Stimulated activated naive B cell treated with anti-CD40 and anti-IgM and Interleukin-4, amounts not matched to agents 10 μg/mL and 1 μg/mL and 100 μg/mL, for 72 hours (primary cell): Measurements from ENCODE around the gene LMNA.

Source experiments
- ATAC-seq, 2 donors: fragments of 150-1000 bp; cut with Tn5 transposase; replicated peaks; 2 replicates each; pipeline ENCODE4 v1.10.0; 2021; ENCODE audit warnings: moderate library complexity in 1 of 2
- DNase-seq: peaks from one replicate; pipeline ENCODE4 v3.0.0; 2021
- H3K27ac Mint-ChIP-seq: one replicate; pipeline ENCODE4 v1.8.0; 2022; ENCODE audit warnings: mild to moderate bottlenecking, mixed read lengths
- H3K27me3 Mint-ChIP-seq, 2 donors: one replicate each; pipeline ENCODE4 v1.8.0; 2022; ENCODE audit warnings: mixed read lengths in 2 of 2
- H3K36me3 Mint-ChIP-seq, 2 donors: one replicate each; pipeline ENCODE4 v1.8.0; 2022; ENCODE audit warnings: mixed read lengths in 2 of 2, mild to moderate bottlenecking in 1 of 2
- H3K4me1 Mint-ChIP-seq, 2 donors: one replicate each; pipeline ENCODE4 v1.8.0; 2022; ENCODE audit warnings: mixed read lengths in 2 of 2, mild to moderate bottlenecking in 1 of 2
- H3K4me3 Mint-ChIP-seq, 2 donors: one replicate each; pipeline ENCODE4 v1.8.0; 2022; ENCODE audit warnings: mild to moderate bottlenecking in 2 of 2, mixed read lengths in 2 of 2, moderate library complexity in 1 of 2
- H3K9me3 Mint-ChIP-seq, 2 donors: one replicate each; pipeline ENCODE4 v1.8.0; 2022; ENCODE audit warnings: mixed read lengths in 2 of 2, mild to moderate bottlenecking in 1 of 2

Gene LMNA

GRCh38 chr1:156090138-156090839 is 24.2 kb upstream of the LMNA start:
- peak; percentile 35 to 42 for ATAC-seq
- no peaks in the 10 kb centered on the region for H3K36me3 Mint-ChIP-seq
- no peaks in the 10 kb centered on the region for H3K9me3 Mint-ChIP-seq
- H3K4me3 Mint-ChIP-seq: no peak overlapping the region
- no peak for DNase-seq
- peak overlapping the region; percentile 22 for H3K27ac Mint-ChIP-seq
- H3K4me1 Mint-ChIP-seq: peaks cover 12 to 19% of the 10 kb centered on the region in 2 donors
- peaks cover 35 to 43% of the 10 kb centered on the region in 2 donors for H3K27me3 Mint-ChIP-seq

- H3K27ac Mint-ChIP-seq: peak overlapping the region; percentile 34
- H3K9me3 Mint-ChIP-seq: no peaks in the 10 kb centered on the region
- peaks cover 15 to 24% of the 10 kb centered on the region in 2 donors for H3K4me1 Mint-ChIP-seq
- DNase-seq (peak; percentile 72), ATAC-seq (peak; percentile 98 to 99)
- H3K36me3 Mint-ChIP-seq: no peaks in the 10 kb centered on the region
- H3K4me3 Mint-ChIP-seq: no peak overlapping the region
- peaks cover 35 to 38% of the 10 kb centered on the region in 2 donors for H3K27me3 Mint-ChIP-seq
Observed at GRCh38 chr1:156090840-156091188, 23.7 kb upstream of the LMNA start.

- H3K9me3 Mint-ChIP-seq: no peaks in the 10 kb centered on the region
- H3K27ac Mint-ChIP-seq: no peak overlapping the region
- ATAC-seq (no peak), DNase-seq (no peak)
- H3K27me3 Mint-ChIP-seq: peaks cover 28 to 30% of the 10 kb centered on the region in 2 donors
- no peaks in the 10 kb centered on the region for H3K36me3 Mint-ChIP-seq
- H3K4me1 Mint-ChIP-seq: peaks cover 23 to 32% of the 10 kb centered on the region in 2 donors
- H3K4me3 Mint-ChIP-seq: no peak overlapping the region
Observed at GRCh38 chr1:156091610-156092009, 22.9 kb upstream of the LMNA start.

- peaks cover 44 to 54% of the 10 kb centered on the region in 2 donors for H3K4me1 Mint-ChIP-seq
- ATAC-seq (no peak), DNase-seq (no peak)
- no peaks in the 10 kb centered on the region for H3K36me3 Mint-ChIP-seq
- H3K27me3 Mint-ChIP-seq: peaks cover 0 to 5% of the 10 kb centered on the region in 2 donors
- H3K9me3 Mint-ChIP-seq: no peaks in the 10 kb centered on the region
- H3K27ac Mint-ChIP-seq: peak overlapping the region; percentile 99
- peak overlapping the region; percentile 15 to 39 for H3K4me3 Mint-ChIP-seq
Observed at GRCh38 chr1:156095906-156096508, 18.5 kb upstream of the LMNA start.

- peak overlapping the region; percentile 47 to 64 for H3K4me3 Mint-ChIP-seq
- H3K4me1 Mint-ChIP-seq: peaks cover 50 to 60% of the 10 kb centered on the region in 2 donors
- H3K9me3 Mint-ChIP-seq: no peaks in the 10 kb centered on the region
Observed at GRCh38 chr1:156096640-156097391, 17.7 kb upstream of the LMNA start.

GRCh38 chr1:156097499-156098178 is 16.9 kb upstream of the LMNA start:
- peaks cover 0 to 11% of the 10 kb centered on the region in 2 donors for H3K27me3 Mint-ChIP-seq
- peak; percentile 76 for DNase-seq
- ATAC-seq: peak; percentile 35 to 44
- peak overlapping the region; percentile 99 for H3K27ac Mint-ChIP-seq
- no peaks in the 10 kb centered on the region for H3K9me3 Mint-ChIP-seq
- H3K4me3 Mint-ChIP-seq: peak overlapping the region; percentile 47 to 64
- H3K36me3 Mint-ChIP-seq: no peaks in the 10 kb centered on the region
- peaks cover 53 to 64% of the 10 kb centered on the region in 2 donors for H3K4me1 Mint-ChIP-seq

More at GRCh38 chr1:156096640-156097391, 17.7 kb upstream of the LMNA start:
- Mint-ChIP-seq H3K27me3 (peaks cover 0 to 11% of the 10 kb centered on the region in 2 donors), H3K27ac (peak overlapping the region; percentile 99), H3K36me3 (no peaks in the 10 kb centered on the region)
- DNase-seq: peak; percentile 94
- peak; percentile 85 to 87 for ATAC-seq

GRCh38 chr1:156098784-156099183 is 15.7 kb upstream of the LMNA start:
- no peak for ATAC-seq
- peak overlapping the region; percentile 99 for H3K27ac Mint-ChIP-seq
- peaks cover 64 to 75% of the 10 kb centered on the region in 2 donors for H3K4me1 Mint-ChIP-seq
- no peak for DNase-seq
- no peaks in the 10 kb centered on the region for H3K9me3 Mint-ChIP-seq
- no peaks in the 10 kb centered on the region for H3K36me3 Mint-ChIP-seq
- H3K4me3 Mint-ChIP-seq: no peak overlapping the region
- peaks cover 0 to 8% of the 10 kb centered on the region in 2 donors for H3K27me3 Mint-ChIP-seq

- ATAC-seq (no peak), DNase-seq (no peak)
- Mint-ChIP-seq H3K9me3 (no peaks in the 10 kb centered on the region), H3K27ac (no peak overlapping the region), H3K4me1 (peaks cover 69 to 80% of the 10 kb centered on the region in 2 donors), H3K4me3 (no peak overlapping the region), H3K36me3 (no peaks in the 10 kb centered on the region), H3K27me3 (peaks cover 0 to 6% of the 10 kb centered on the region in 2 donors)
Observed at GRCh38 chr1:156099282-156099681, 15.2 kb upstream of the LMNA start.

GRCh38 chr1:156100205-156100995 is 14.1 kb upstream of the LMNA start:
- Mint-ChIP-seq H3K27ac (peak overlapping the region; percentile 26), H3K36me3 (no peaks in the 10 kb centered on the region), H3K9me3 (no peaks in the 10 kb centered on the region), H3K4me1 (peaks cover 80 to 90% of the 10 kb centered on the region in 2 donors), H3K4me3 (no peak overlapping the region), H3K27me3 (peaks cover 0 to 6% of the 10 kb centered on the region in 2 donors)
- no peak for DNase-seq
- no peak for ATAC-seq

- DNase-seq (no peak), ATAC-seq (no peak)
- Mint-ChIP-seq H3K4me1 (peaks cover 76 to 88% of the 10 kb centered on the region in 2 donors), H3K36me3 (no peaks in the 10 kb centered on the region), H3K4me3 (no peak overlapping the region), H3K9me3 (no peaks in the 10 kb centered on the region), H3K27ac (peak overlapping the region; percentile 95), H3K27me3 (peaks cover 0 to 6% of the 10 kb centered on the region in 2 donors)
Observed at GRCh38 chr1:156101880-156102279, 12.6 kb upstream of the LMNA start.

GRCh38 chr1:156102633-156103511 is 11.6 kb upstream of the LMNA start:
- no peaks in the 10 kb centered on the region for H3K9me3 Mint-ChIP-seq
- H3K36me3 Mint-ChIP-seq: no peaks in the 10 kb centered on the region
- peak overlapping the region; percentile 98 for H3K27ac Mint-ChIP-seq
- ATAC-seq: no peak
- peak overlapping the region in 1 of 2 donors; percentile 11 for H3K4me3 Mint-ChIP-seq
- no peak for DNase-seq
- H3K27me3 Mint-ChIP-seq: peaks cover 0 to 6% of the 10 kb centered on the region in 2 donors
- H3K4me1 Mint-ChIP-seq: peaks cover 73 to 88% of the 10 kb centered on the region in 2 donors

- ATAC-seq: peak in 1 of 2 donors; percentile 10
- DNase-seq: no peak
- Mint-ChIP-seq H3K9me3 (no peaks in the 10 kb centered on the region), H3K4me1 (peaks cover 71 to 88% of the 10 kb centered on the region in 2 donors), H3K4me3 (peak overlapping the region; percentile 12 to 66), H3K27ac (peak overlapping the region; percentile 98), H3K27me3 (peaks cover 0 to 6% of the 10 kb centered on the region in 2 donors), H3K36me3 (no peaks in the 10 kb centered on the region)
Observed at GRCh38 chr1:156103521-156103947, 11.0 kb upstream of the LMNA start.
